ENCODE measurements around the gene NUP43. TPM values are rescaled to one million over a fixed set of nuclear protein-coding genes. Genes with fewer than 3 reads are reported as not detected.

The NUP43 gene
- total and polyA plus RNA-seq, 9 donors: 8.9 to 37.3 (median 25.8) TPM

DNA sequence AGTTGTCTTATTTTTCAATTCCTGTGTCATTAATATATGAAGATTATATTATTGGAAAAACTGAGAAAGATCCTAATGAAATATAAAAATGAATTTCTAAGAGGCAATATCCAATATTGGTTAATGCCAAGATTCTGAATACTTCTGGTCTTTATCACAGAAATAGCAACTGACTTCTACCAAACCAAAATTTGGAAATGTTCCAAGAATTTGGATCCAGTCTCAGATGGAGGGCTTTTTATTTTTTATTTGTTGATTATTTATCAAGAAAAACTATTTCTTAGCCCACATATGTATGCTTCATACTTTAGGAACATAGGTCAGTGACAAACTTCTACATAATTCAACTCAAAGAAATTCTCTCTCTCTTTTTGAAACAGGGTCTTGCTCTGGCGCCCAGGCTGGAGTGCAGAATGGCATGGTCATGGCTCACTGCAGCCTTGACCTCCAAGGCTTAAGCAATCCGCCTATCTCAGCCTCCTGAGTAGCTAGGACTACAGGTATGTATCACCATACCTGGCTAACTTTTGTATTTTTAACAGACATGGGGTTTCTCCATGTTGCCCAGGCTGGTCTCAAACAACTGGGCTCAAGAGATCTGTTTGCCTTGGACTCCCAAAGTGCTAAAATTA, 13.1 kb downstream of the NUP43 start:
- TF ChIP-seq EP300 (IDR thresholded peaks at IDR 0.05) (no peak), POLR2A (IDR thresholded peaks at IDR 0.05) (no peak)
- TF ChIP-seq, protein P1, sequence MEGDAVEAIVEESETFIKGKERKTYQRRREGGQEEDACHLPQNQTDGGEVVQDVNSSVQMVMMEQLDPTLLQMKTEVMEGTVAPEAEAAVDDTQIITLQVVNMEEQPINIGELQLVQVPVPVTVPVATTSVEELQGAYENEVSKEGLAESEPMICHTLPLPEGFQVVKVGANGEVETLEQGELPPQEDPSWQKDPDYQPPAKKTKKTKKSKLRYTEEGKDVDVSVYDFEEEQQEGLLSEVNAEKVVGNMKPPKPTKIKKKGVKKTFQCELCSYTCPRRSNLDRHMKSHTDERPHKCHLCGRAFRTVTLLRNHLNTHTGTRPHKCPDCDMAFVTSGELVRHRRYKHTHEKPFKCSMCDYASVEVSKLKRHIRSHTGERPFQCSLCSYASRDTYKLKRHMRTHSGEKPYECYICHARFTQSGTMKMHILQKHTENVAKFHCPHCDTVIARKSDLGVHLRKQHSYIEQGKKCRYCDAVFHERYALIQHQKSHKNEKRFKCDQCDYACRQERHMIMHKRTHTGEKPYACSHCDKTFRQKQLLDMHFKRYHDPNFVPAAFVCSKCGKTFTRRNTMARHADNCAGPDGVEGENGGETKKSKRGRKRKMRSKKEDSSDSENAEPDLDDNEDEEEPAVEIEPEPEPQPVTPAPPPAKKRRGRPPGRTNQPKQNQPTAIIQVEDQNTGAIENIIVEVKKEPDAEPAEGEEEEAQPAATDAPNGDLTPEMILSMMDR (IDR thresholded peaks at IDR 0.05): no peak
- Histone ChIP-seq H3K4me1 (ENCODE audit: insufficient read depth) (no peaks in the 10 kb centered on the region), H3K4me3 (no peak overlapping the region), H3K9me3 (no peaks in the 10 kb centered on the region), H3K27me3 (no peaks in the 10 kb centered on the region), H3K36me3 (no peaks in the 10 kb centered on the region), H3K27ac (no peak overlapping the region)
- WGBS, 3 donors: 90 to 97% (median 91%) methylated on average over 2 of the region's 2 CpGs
- intact Hi-C loops (cut with DNase I): no loop called here
- DNase-seq: no peak

DNA sequence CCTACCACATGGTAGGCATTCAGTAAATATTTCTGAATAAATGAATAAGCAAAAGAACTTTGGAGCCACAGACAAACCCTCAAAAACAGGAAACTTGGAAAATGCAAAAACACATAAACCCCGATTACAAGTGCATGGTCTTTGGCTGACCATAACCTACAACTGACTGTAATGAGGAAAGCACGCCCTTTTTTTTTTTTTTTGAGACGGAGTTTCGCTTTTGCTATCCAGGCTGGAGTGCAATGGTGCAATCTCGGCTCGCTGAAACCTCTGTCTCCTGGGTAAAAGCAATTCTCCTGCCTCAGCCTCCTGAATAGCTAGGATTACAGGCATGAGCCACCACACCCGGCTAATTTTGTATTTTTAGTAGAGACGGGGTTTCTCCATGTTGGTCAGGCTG, 16.5 kb downstream of the NUP43 start:
- no peak overlapping the region for H3K27ac ChIP-seq
- TF ChIP-seq, protein P1 (IDR thresholded peaks at IDR 0.05): no peak
- TF ChIP-seq EP300 (IDR thresholded peaks at IDR 0.05): no peak
- TF ChIP-seq POLR2A (IDR thresholded peaks at IDR 0.05): no peak
- intact Hi-C loops (cut with DNase I): no loop called here
- DNase-seq: no peak
- WGBS, 3 donors: 97 to 98% (median 98%) methylated on average over 8 of the region's 8 CpGs
- no peaks in the 10 kb centered on the region for H3K9me3 ChIP-seq
- H3K4me3 ChIP-seq: no peak overlapping the region
- no peaks in the 10 kb centered on the region for H3K27me3 ChIP-seq
- H3K4me1 ChIP-seq (ENCODE audit: insufficient read depth): no peaks in the 10 kb centered on the region
- no peaks in the 10 kb centered on the region for H3K36me3 ChIP-seq

DNA sequence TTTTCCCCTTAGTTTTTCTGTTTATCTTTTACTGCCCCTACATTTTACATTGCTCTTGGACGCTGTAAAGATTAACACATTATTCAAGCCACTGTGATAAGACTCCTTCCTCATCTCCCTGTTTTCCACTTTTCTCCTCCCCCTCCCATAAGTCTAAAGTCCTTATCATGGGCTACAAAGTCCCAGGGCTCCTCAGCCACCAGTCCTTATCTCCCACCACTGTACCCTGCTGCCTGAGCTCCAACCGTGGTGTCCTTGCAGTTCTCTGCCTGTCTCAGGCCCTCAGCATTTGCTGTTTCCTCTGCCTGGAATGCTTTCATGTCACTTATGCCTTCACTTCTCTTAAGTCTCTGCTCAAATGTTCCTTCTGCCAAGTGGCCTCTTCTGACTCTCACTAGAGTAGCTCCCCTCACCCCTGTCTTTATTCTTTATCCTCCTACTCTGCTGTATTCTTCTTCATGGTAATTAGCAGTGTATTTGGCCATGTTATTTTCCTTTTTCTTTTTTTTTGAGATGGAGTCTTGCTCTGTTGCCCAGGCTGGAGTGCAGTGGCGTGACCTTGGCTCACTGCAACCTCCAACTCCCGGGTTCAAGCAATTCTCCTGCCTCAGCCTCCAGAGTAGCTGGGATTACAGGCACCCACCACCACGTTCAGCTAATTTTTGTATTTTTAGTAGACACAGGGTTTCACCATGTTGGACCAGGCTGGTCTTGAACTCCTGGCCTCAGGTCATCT, 17.7 kb downstream of the NUP43 start:
- TF ChIP-seq POLR2A (IDR thresholded peaks at IDR 0.05) (no peak), EP300 (IDR thresholded peaks at IDR 0.05) (no peak)
- H3K27ac ChIP-seq: no peak overlapping the region
- no peaks in the 10 kb centered on the region for H3K9me3 ChIP-seq
- WGBS, 3 donors: 83 to 87% (median 86%) methylated on average over 5 of the region's 5 CpGs
- intact Hi-C loops (cut with DNase I): no loop called here
- no peaks in the 10 kb centered on the region for H3K36me3 ChIP-seq
- no peaks in the 10 kb centered on the region for H3K4me1 ChIP-seq (ENCODE audit: insufficient read depth)
- DNase-seq: no peak
- H3K27me3 ChIP-seq: no peaks in the 10 kb centered on the region
- no peak overlapping the region for H3K4me3 ChIP-seq

DNA sequence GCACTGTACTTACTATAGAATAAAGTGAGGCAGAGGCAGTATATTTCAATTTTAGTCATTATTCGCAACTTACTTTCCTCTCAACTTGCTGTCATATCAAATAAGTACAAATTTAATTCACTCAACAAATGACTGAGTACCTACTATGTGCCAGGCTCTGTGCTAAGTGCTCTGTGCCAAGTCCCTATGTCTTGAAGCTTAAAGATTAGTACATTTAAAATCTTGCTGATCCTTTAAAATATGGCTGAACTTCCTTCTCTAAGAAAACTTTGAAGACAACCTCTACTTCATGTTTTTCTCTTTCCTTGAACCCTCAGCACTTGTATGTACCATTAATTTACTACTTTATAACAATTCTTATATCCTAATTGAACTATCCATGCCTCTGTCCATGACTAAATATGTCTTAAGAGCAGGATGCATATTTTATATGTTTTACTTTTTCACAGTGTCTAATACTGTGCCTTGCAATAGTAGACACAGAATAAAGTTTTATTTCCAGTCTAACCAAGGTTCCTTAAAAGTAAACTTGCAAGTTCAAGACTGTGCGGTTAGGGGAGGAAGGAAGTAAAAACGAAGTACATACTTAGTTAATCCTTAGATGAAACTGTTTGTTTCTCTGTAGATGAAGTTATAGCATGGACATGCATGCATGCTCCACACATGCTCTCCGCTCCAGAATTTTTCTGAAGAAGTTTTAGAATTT, 18.4 kb downstream of the NUP43 start:
- no peaks in the 10 kb centered on the region for H3K36me3 ChIP-seq
- intact Hi-C loops (cut with DNase I): no loop called here
- no peak overlapping the region for H3K27ac ChIP-seq
- TF ChIP-seq POLR2A (IDR thresholded peaks at IDR 0.05) (no peak), EP300 (IDR thresholded peaks at IDR 0.05) (no peak)
- TF ChIP-seq, protein P1 (IDR thresholded peaks at IDR 0.05): no peak
- no peaks in the 10 kb centered on the region for H3K4me1 ChIP-seq (ENCODE audit: insufficient read depth)
- no peak for DNase-seq
- 86 to 93% (median 91%) methylated on average over 4 of the region's 4 CpGs for WGBS, 3 donors
- H3K4me3 ChIP-seq: no peak overlapping the region
- no peaks in the 10 kb centered on the region for H3K27me3 ChIP-seq
- no peaks in the 10 kb centered on the region for H3K9me3 ChIP-seq
